Panc1 (cell line): ENCODE measurements around the gene NRP1.

ENCODE experiments used
- POLR2AphosphoS5 ChIP-seq: IDR thresholded peaks from 2 replicates; pipeline ENCODE4 v1.6.1; 2012; ENCODE audit warnings: mild to moderate bottlenecking, low read depth, low read length, moderate library complexity
- REST ChIP-seq, 2 experiments: IDR thresholded peaks; 2 replicates each; pipeline ENCODE4 v1.6.1; 2011 to 2012; ENCODE audit warnings: low read depth in 2 of 2, control low read depth in 1 of 2, low read length in 1 of 2, mild to moderate bottlenecking in 1 of 2, moderate library complexity in 1 of 2; ENCODE audit not compliant: insufficient read depth in 1 of 2
- SIN3A ChIP-seq: IDR thresholded peaks from 2 replicates; pipeline ENCODE4 v1.6.1; 2012; ENCODE audit warnings: low read depth, mild to moderate bottlenecking, low read length, moderate library complexity, borderline replicate concordance; ENCODE audit not compliant: insufficient read depth
- TF ChIP-seq, protein P1 (sequence below): fragments of 450-650 bp; IDR thresholded peaks from 2 replicates; pipeline ENCODE4 v1.5.1; 2017; ENCODE audit warnings: mild to moderate bottlenecking

- TF ChIP-seq, protein P1, sequence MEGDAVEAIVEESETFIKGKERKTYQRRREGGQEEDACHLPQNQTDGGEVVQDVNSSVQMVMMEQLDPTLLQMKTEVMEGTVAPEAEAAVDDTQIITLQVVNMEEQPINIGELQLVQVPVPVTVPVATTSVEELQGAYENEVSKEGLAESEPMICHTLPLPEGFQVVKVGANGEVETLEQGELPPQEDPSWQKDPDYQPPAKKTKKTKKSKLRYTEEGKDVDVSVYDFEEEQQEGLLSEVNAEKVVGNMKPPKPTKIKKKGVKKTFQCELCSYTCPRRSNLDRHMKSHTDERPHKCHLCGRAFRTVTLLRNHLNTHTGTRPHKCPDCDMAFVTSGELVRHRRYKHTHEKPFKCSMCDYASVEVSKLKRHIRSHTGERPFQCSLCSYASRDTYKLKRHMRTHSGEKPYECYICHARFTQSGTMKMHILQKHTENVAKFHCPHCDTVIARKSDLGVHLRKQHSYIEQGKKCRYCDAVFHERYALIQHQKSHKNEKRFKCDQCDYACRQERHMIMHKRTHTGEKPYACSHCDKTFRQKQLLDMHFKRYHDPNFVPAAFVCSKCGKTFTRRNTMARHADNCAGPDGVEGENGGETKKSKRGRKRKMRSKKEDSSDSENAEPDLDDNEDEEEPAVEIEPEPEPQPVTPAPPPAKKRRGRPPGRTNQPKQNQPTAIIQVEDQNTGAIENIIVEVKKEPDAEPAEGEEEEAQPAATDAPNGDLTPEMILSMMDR, result no peak
- TF ChIP-seq POLR2AphosphoS5 (no peak), REST (IDR thresholded peaks at IDR 0.05; ENCODE audit: insufficient read depth in 1 of 2, low read depth in 2 of 2, low read length in 1 of 2) (no peak), SIN3A (no peak)
Measured at GRCh38 chr10:33150146-33150545, 184.3 kb downstream of the NRP1 start.
